Effector CD8-positive, alpha-beta T cell (primary cell): ENCODE data around the gene ABHD14A.

Experiments
- DNase-seq: peaks from one replicate; lab custom pipeline; 2025; lab: John Stamatoyannopoulos, UW

The ABHD14A gene

GRCh38 chr3:51941463-51941797 is 33.4 kb upstream of the ABHD14A start:
- DNase-seq: no peak

GRCh38 chr3:51941798-51942602 is 32.9 kb upstream of the ABHD14A start, which contains the start of the genes PARP3 and RRP9:
TSS of gene PARP3 (plus strand) at chr3:51942363. CDS start at chr3:51943356, 993 bp downstream.
TSS of gene RRP9 (minus strand) at chr3:51941904. CDS start at chr3:51941867, 37 bp downstream.
- DNase-seq: peak; percentile 98

GRCh38 chr3:51942603-51943450 is 32.0 kb upstream of the ABHD14A start:
- DNase-seq: peak; percentile 16

GRCh38 chr3:51943451-51944391 is 31.1 kb upstream of the ABHD14A start:
- no peak for DNase-seq

GRCh38 chr3:51944451-51945021 is 30.3 kb upstream of the ABHD14A start:
- DNase-seq: no peak

- DNase-seq: no peak
These were observed 29.6 kb upstream of the ABHD14A start for GRCh38 chr3:51945031-51945840.

GRCh38 chr3:51945926-51946705 is 28.7 kb upstream of the ABHD14A start:
- DNase-seq: no peak

- no peak for DNase-seq
These were observed 28.1 kb upstream of the ABHD14A start for GRCh38 chr3:51946796-51947195.

GRCh38 chr3:51947215-51947900 is 27.5 kb upstream of the ABHD14A start:
- DNase-seq: no peak

- DNase-seq: no peak
These were observed 26.8 kb upstream of the ABHD14A start for GRCh38 chr3:51948016-51948580.

- DNase-seq: no peak
These were observed 25.7 kb upstream of the ABHD14A start for GRCh38 chr3:51949121-51949520.

GRCh38 chr3:51950899-51951298 is 24.0 kb upstream of the ABHD14A start:
- no peak for DNase-seq

- no peak for DNase-seq
These were observed 21.4 kb upstream of the ABHD14A start for GRCh38 chr3:51953445-51953844.

GRCh38 chr3:51954105-51954504 is 20.8 kb upstream of the ABHD14A start:
- DNase-seq: no peak

- no peak for DNase-seq
These were observed 20.2 kb upstream of the ABHD14A start for GRCh38 chr3:51954713-51955112.

- DNase-seq: no peak
These were observed 19.5 kb upstream of the ABHD14A start, which contains the start of gene GPR62 for GRCh38 chr3:51955175-51955892. TSS of gene GPR62 (plus strand) at chr3:51955381. CDS start at chr3:51955653, 272 bp downstream.

- peak; percentile 36 for DNase-seq
These were observed 18.7 kb upstream of the ABHD14A start for GRCh38 chr3:51955893-51956770.
